ENCODE data around the gene TRRAP. TPM values are rescaled to one million over a fixed set of nuclear protein-coding genes. Genes with fewer than 3 reads are reported as not detected.

Gene TRRAP
- polyA plus RNA-seq, 1 donor from 2014 or later: 12.9 TPM

DNA sequence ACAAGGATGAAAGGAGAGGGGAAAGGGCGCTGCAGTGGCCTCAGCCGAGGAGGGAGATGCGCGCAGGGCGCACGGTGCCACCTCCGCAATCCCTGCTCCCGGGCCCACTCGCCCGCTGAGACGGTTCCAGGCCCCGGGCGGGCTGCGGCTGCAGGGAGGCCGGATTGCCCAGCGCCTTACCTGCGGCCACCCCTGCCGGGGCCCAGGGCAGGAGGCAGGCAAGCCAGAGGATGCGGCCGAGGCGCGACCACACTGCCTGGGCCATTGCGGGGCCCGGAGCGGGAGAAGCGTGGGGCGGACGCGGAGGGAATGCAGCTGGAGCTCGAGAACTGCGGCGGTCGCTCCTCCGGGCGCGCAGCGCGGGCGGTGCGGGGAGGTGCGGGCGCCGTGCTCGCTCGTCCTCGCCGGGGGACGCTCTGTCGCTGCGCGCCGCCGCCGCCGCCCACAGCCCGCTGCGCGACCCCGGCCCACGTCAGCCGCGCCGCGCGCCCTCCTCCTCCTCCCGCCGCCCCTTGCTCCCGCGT is 8.7 kb upstream of the TRRAP start, which contains the start of gene TMEM130:
TMEM130 (minus strand) TSS at position 418 of the 524 bp plus-strand sequence; CDS start at position 265, 153 bp downstream.
- Histone ChIP-seq H3K27me3 (ENCODE audit: insufficient read depth, low read depth, low read length) (peaks cover 9% of the 10 kb centered on the region), H3F3A (ENCODE audit: insufficient read depth, low read length, poor library complexity, severe bottlenecking) (no peaks in the 10 kb centered on the region), H3K36me3 (ENCODE audit: insufficient read depth, low read length) (no peaks in the 10 kb centered on the region), H3K9me3 (ENCODE audit: low read length) (no peaks in the 10 kb centered on the region), H3K27ac (ENCODE audit: low read length) (peak within 1 kb of the TSS; percentile 86), H3K79me2 (replicated peaks; ENCODE audit: insufficient read depth, low read length) (no peaks in the 10 kb centered on the region), H3K9me2 (ENCODE audit: insufficient read depth, low read length) (no peaks in the 10 kb centered on the region), H2AFZ (ENCODE audit: low read depth, low read length) (peak within 1 kb of the TSS; percentile 90), H4K20me1 (ENCODE audit: insufficient read depth) (no peaks in the 10 kb centered on the region), H3K4me2 (ENCODE audit: low read length) (peak within 1 kb of the TSS; percentile 46), H3K9ac (ENCODE audit: low read length) (peak within 1 kb of the TSS; percentile 97), H3K4me3 (ENCODE audit: low read length) (peak within 1 kb of the TSS; percentile 99)
- TF ChIP-seq SMC3 (conservative IDR thresholded peaks at IDR 0.05; ENCODE audit: poor library complexity): peak; percentile 23
- TF ChIP-seq, protein P1, sequence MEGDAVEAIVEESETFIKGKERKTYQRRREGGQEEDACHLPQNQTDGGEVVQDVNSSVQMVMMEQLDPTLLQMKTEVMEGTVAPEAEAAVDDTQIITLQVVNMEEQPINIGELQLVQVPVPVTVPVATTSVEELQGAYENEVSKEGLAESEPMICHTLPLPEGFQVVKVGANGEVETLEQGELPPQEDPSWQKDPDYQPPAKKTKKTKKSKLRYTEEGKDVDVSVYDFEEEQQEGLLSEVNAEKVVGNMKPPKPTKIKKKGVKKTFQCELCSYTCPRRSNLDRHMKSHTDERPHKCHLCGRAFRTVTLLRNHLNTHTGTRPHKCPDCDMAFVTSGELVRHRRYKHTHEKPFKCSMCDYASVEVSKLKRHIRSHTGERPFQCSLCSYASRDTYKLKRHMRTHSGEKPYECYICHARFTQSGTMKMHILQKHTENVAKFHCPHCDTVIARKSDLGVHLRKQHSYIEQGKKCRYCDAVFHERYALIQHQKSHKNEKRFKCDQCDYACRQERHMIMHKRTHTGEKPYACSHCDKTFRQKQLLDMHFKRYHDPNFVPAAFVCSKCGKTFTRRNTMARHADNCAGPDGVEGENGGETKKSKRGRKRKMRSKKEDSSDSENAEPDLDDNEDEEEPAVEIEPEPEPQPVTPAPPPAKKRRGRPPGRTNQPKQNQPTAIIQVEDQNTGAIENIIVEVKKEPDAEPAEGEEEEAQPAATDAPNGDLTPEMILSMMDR (IDR thresholded peaks at IDR 0.05; ENCODE audit: poor library complexity, severe bottlenecking): no peak
- TF ChIP-seq EZH2 (IDR thresholded peaks at IDR 0.05; ENCODE audit: borderline replicate concordance, insufficient read depth, low read length, poor library complexity, severe bottlenecking): no peak
- TF ChIP-seq EP300 (conservative IDR thresholded peaks at IDR 0.05; ENCODE audit: poor library complexity, severe bottlenecking): peak; percentile 10
- TF ChIP-seq, protein P2, sequence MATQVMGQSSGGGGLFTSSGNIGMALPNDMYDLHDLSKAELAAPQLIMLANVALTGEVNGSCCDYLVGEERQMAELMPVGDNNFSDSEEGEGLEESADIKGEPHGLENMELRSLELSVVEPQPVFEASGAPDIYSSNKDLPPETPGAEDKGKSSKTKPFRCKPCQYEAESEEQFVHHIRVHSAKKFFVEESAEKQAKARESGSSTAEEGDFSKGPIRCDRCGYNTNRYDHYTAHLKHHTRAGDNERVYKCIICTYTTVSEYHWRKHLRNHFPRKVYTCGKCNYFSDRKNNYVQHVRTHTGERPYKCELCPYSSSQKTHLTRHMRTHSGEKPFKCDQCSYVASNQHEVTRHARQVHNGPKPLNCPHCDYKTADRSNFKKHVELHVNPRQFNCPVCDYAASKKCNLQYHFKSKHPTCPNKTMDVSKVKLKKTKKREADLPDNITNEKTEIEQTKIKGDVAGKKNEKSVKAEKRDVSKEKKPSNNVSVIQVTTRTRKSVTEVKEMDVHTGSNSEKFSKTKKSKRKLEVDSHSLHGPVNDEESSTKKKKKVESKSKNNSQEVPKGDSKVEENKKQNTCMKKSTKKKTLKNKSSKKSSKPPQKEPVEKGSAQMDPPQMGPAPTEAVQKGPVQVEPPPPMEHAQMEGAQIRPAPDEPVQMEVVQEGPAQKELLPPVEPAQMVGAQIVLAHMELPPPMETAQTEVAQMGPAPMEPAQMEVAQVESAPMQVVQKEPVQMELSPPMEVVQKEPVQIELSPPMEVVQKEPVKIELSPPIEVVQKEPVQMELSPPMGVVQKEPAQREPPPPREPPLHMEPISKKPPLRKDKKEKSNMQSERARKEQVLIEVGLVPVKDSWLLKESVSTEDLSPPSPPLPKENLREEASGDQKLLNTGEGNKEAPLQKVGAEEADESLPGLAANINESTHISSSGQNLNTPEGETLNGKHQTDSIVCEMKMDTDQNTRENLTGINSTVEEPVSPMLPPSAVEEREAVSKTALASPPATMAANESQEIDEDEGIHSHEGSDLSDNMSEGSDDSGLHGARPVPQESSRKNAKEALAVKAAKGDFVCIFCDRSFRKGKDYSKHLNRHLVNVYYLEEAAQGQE (IDR thresholded peaks at IDR 0.05; ENCODE audit: borderline replicate concordance): peak; percentile 63
- peak; percentile 67 for TF ChIP-seq MXI1 (conservative IDR thresholded peaks at IDR 0.05; ENCODE audit: poor library complexity, severe bottlenecking)
- no peak for TF ChIP-seq RAD21 (conservative IDR thresholded peaks at IDR 0.05)
- TF ChIP-seq POLR2AphosphoS5 (IDR thresholded peaks at IDR 0.05): peak; percentile 83
- peak; percentile 61 for TF ChIP-seq TAF1 (IDR thresholded peaks at IDR 0.05; ENCODE audit: low read depth)

DNA sequence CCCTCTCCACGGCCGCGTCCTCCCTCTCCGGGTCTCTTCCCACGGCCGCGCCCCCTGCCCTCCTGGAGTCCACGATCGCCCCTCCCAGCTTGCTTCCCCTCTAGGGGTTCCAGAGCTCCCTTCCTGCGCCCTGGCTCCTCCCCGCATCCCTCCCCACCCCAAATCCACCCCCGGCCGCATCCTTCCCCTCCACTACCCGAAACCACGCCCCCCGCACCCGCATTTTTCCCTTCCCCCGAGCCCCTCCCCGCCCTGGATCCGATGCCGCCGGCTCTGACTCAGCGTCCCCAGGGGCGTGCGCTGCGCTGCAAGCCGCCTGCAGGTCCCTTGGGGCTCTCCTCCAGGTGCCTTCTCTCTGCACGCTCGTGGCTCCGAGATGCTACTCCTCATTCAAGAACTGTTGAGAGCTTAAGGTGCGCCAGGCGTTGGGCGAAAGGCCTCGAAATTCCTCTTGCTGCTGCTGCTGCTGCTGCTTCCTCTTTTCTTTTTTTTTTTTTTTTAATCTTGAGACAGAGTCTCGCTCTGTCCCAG is 8.1 kb upstream of the TRRAP start:
- TF ChIP-seq POLR2AphosphoS5 (IDR thresholded peaks at IDR 0.05) (peak; percentile 61), EP300 (conservative IDR thresholded peaks at IDR 0.05; ENCODE audit: poor library complexity, severe bottlenecking) (peak; percentile 9), SMC3 (conservative IDR thresholded peaks at IDR 0.05; ENCODE audit: poor library complexity) (no peak)
- peak overlapping the region; percentile 90 for H2AFZ ChIP-seq (ENCODE audit: low read depth, low read length)
- peak overlapping the region; percentile 86 for H3K27ac ChIP-seq (ENCODE audit: low read length)

More for the DNA sequence above, 8.1 kb upstream of the TRRAP start:
- no peaks in the 10 kb centered on the region for H3F3A ChIP-seq (ENCODE audit: insufficient read depth, low read length, poor library complexity, severe bottlenecking)
- no peaks in the 10 kb centered on the region for H3K36me3 ChIP-seq (ENCODE audit: insufficient read depth, low read length)
- peak overlapping the region; percentile 99 for H3K4me3 ChIP-seq (ENCODE audit: low read length)
- H3K9me2 ChIP-seq (ENCODE audit: insufficient read depth, low read length): no peaks in the 10 kb centered on the region
- H3K4me2 ChIP-seq (ENCODE audit: low read length): no peak overlapping the region
- no peaks in the 10 kb centered on the region for H3K9me3 ChIP-seq (ENCODE audit: low read length)
- peak overlapping the region; percentile 97 for H3K9ac ChIP-seq (ENCODE audit: low read length)
- no peaks in the 10 kb centered on the region for H4K20me1 ChIP-seq (ENCODE audit: insufficient read depth)
- no peaks in the 10 kb centered on the region for H3K79me2 ChIP-seq (replicated peaks; ENCODE audit: insufficient read depth, low read length)
- peaks cover 9% of the 10 kb centered on the region for H3K27me3 ChIP-seq (ENCODE audit: insufficient read depth, low read depth, low read length)

Measured in neural cell (in vitro differentiated cells).